ENCODE data around the gene SNRNP48.

GRCh38 chr6:7604003-7604402, 14.0 kb downstream of the SNRNP48 start:
- TF ChIP-seq CTCF (IDR thresholded peaks at IDR 0.05) (no peak), POLR2A (IDR thresholded peaks at IDR 0.05) (no peak)

All from thyroid gland (tissue), 4 donors.